Upper lobe of right lung (tissue), 1 donor: ENCODE results near the gene ETV6. TPM values are rescaled to one million over a fixed set of nuclear protein-coding genes. Genes with fewer than 3 reads are reported as not detected.

Source experiments
- ATAC-seq: fragments of 200-7000 bp; cut with Tn5 transposase; one replicate; pipeline ENCODE4 v1.9.1; 2020; ENCODE audit warnings: mild to moderate bottlenecking, moderate library complexity
- DNase-seq: peaks from one replicate; pipeline ENCODE4 v3.0.0-alpha.2; 2020
- H3K27ac ChIP-seq: fragments of 200-600 bp; one replicate; pipeline ENCODE4 v1.8.0; 2022
- H3K27me3 ChIP-seq: fragments of 200-600 bp; one replicate; pipeline ENCODE4 v1.8.0; 2022; ENCODE audit warnings: mild to moderate bottlenecking
- H3K36me3 ChIP-seq: fragments of 200-600 bp; one replicate; pipeline ENCODE4 v1.8.0; 2022
- H3K4me1 ChIP-seq: fragments of 200-600 bp; one replicate; pipeline ENCODE4 v1.8.0; 2022
- H3K4me3 ChIP-seq: fragments of 200-600 bp; one replicate; pipeline ENCODE4 v1.8.0; 2022; ENCODE audit warnings: mild to moderate bottlenecking
- H3K9me3 ChIP-seq: fragments of 200-600 bp; one replicate; pipeline ENCODE4 v1.8.0; 2022
- CTCF ChIP-seq: fragments of 200-600 bp; IDR thresholded peaks from one replicate; pipeline ENCODE4 v1.8.0; 2022; ENCODE audit warnings: antibody characterized with exemption
- intact Hi-C: fragments of 100-400 bp; cut with DNase I; formaldehyde crosslinking; loops from one replicate; pipeline ENCODE4 v1.11.0; 2022
- total RNA-seq: library from RNA; stranded (reverse); fragmentation: NEBNext Ultra II Directional; extraction: Animal tissue kit (Norgen Biotek cat#: 25700); gene quantifications from one replicate; pipeline ENCODE4 v1.2.1, GENCODE V29; 2021
- donor health status: DM: no; HTN: yes; CAD: no; lungs with severe emphysema.

Gene ETV6
- total RNA-seq, 1 donor from 2014 or later = 45.0 TPM

GRCh38 chr12:11722071-11722470 lies 72.6 kb downstream of the ETV6 start:
- intact Hi-C loops = no loop called here
- DNase-seq (no peak), ATAC-seq (no peak)
- Histone ChIP-seq H3K4me1 (peaks cover 46% of the 10 kb centered on the region), H3K27ac (no peak overlapping the region), H3K9me3 (no peaks in the 10 kb centered on the region), H3K4me3 (no peak overlapping the region), H3K36me3 (no peaks in the 10 kb centered on the region), H3K27me3 (no peaks in the 10 kb centered on the region)
- no peak for TF ChIP-seq CTCF

DNA sequence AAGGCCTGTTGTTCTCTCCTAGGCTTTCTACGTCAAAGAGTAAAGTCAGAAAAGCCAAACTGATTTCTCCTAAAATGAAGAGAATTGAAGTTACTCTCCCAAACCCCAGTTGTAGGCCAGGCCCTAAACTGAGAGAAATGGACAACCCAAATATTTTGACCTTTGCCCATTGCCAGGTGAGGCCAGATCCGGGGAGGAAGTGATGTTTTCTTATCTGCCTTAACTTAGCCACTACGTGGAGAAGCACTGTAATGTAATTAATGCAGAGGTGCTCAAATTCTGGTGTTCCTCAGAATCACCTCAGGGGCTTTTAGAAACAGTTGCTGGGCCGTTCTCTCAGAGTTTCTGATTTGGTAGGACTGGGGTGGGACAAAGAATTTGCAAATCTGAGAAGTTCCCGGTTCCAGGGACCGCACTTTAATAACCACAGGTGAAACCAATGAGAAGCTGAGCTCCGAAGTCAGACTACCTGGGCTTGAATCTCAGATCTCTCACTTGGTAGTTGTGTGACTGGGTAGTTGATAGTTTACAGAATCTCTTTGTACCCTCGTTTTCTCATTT lies 73.2 kb downstream of the ETV6 start:
- ATAC-seq = no peak
- H3K9me3 ChIP-seq = no peaks in the 10 kb centered on the region
- no peak overlapping the region for H3K4me3 ChIP-seq
- H3K36me3 ChIP-seq = no peaks in the 10 kb centered on the region
- H3K4me1 ChIP-seq = peaks cover 41% of the 10 kb centered on the region
- TF ChIP-seq CTCF = no peak
- no peak for DNase-seq
- no peaks in the 10 kb centered on the region for H3K27me3 ChIP-seq
- no peak overlapping the region for H3K27ac ChIP-seq
- intact Hi-C loops = no loop called here

- peak; percentile 12 for ATAC-seq
- no peak overlapping the region for H3K27ac ChIP-seq
- intact Hi-C loops = no loop called here
Observed at GRCh38 chr12:11723993-11724392, 74.5 kb downstream of the ETV6 start.

GRCh38 chr12:11724888-11725311 lies 75.4 kb downstream of the ETV6 start:
- DNase-seq = no peak
- no peak overlapping the region for H3K4me3 ChIP-seq
- H3K27ac ChIP-seq = no peak overlapping the region
- no peaks in the 10 kb centered on the region for H3K36me3 ChIP-seq
- ATAC-seq = peak; percentile 43
- no peaks in the 10 kb centered on the region for H3K27me3 ChIP-seq
- intact Hi-C loops = no loop called here
- H3K9me3 ChIP-seq = no peaks in the 10 kb centered on the region
- peaks cover 39% of the 10 kb centered on the region for H3K4me1 ChIP-seq
- TF ChIP-seq CTCF = no peak

More at GRCh38 chr12:11723993-11724392, 74.5 kb downstream of the ETV6 start:
- no peak for DNase-seq
- peaks cover 36% of the 10 kb centered on the region for H3K4me1 ChIP-seq
- H3K27me3 ChIP-seq = no peaks in the 10 kb centered on the region
- no peaks in the 10 kb centered on the region for H3K36me3 ChIP-seq
- H3K9me3 ChIP-seq = no peaks in the 10 kb centered on the region
- no peak overlapping the region for H3K4me3 ChIP-seq
- no peak for TF ChIP-seq CTCF

DNA sequence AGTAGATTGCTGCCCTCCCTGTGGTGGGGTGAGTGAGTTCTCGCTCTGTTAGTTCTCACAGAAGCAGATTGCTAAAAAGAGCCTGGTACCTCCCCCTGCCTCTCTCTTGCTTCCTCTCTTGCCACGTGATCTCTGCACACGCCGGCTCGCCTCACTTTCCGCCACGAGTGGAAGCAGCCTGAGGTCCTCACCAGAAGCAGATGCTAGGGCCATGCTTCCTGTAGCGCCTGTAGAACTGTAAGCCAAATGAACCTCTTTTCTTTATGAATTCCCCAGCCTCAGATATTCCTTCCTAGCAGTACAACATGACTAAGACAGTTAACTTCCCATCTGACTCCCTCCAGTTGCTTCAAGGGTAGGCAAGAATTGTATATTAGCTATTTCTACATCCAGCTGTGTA lies 76.2 kb downstream of the ETV6 start:
- H3K36me3 ChIP-seq = no peaks in the 10 kb centered on the region
- ATAC-seq (no peak), DNase-seq (no peak)
- no peak for TF ChIP-seq CTCF
- H3K27me3 ChIP-seq = no peaks in the 10 kb centered on the region
- H3K9me3 ChIP-seq = no peaks in the 10 kb centered on the region
- intact Hi-C loops = no loop called here
- peaks cover 36% of the 10 kb centered on the region for H3K4me1 ChIP-seq
- H3K4me3 ChIP-seq = no peak overlapping the region
- H3K27ac ChIP-seq = no peak overlapping the region

DNA sequence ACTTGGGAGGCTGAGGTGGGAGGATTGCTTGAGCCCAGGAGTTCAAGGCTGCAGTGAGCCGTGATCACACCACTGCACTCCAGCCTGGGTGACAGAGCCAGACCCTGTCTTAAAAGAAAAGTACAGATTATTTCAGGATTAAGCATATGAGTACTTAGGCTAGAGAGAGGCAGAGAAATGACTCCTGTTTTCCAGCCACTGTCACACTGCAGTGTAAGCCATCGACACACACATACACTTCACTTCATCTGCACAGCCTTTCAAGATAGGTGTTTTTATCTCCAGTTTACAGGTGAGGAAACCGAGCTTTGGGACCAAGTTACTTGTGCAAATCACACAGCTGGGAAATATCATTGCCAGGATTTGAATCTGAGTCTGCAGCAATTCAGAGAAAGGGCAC lies 77.2 kb downstream of the ETV6 start:
- no peak overlapping the region for H3K27ac ChIP-seq
- TF ChIP-seq CTCF = no peak
- DNase-seq (no peak), ATAC-seq (no peak)
- H3K9me3 ChIP-seq = no peaks in the 10 kb centered on the region
- intact Hi-C loops = no loop called here
- no peaks in the 10 kb centered on the region for H3K36me3 ChIP-seq
- H3K4me3 ChIP-seq = no peak overlapping the region
- H3K4me1 ChIP-seq = peaks cover 46% of the 10 kb centered on the region
- no peaks in the 10 kb centered on the region for H3K27me3 ChIP-seq
